NCI-H446 treated with DMSO at 0.1 percent for 48 hours (cell line): ENCODE results near the gene NMUR2.
A peak's percentile ranks its signal among the peaks of the same experiment; 100 is the strongest.

ENCODE experiments used
- DNase-seq: peaks from one replicate; lab custom pipeline; 2025; lab: John Stamatoyannopoulos, UW

Gene NMUR2, protein sequence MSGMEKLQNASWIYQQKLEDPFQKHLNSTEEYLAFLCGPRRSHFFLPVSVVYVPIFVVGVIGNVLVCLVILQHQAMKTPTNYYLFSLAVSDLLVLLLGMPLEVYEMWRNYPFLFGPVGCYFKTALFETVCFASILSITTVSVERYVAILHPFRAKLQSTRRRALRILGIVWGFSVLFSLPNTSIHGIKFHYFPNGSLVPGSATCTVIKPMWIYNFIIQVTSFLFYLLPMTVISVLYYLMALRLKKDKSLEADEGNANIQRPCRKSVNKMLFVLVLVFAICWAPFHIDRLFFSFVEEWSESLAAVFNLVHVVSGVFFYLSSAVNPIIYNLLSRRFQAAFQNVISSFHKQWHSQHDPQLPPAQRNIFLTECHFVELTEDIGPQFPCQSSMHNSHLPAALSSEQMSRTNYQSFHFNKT

DNA sequence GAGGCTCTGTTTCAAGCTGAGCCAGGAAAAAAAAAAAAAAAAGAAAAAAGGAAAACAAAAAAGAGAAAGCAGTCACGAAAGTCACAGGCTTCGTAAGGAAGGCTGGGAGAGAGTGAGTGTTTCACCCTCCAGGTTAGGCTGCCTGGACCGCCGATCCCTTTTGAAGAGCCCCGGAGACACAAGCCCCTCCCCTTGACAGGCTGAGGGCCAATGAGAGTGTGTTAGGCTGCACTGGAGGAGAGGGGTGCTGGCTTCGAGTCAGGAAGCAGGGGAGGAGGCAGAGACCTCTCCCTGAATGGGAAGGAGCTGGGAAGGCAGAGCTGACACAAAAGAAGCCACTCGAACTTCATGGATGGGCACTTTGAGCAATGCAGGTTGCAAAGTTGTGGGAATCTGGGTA lies at the start of gene NMUR2:
TSS of gene NMUR2 (minus strand) at position 135 of the 400 bp plus-strand sequence. CDS start 166 bp downstream, outside the sequence.
- no peak for DNase-seq

DNA sequence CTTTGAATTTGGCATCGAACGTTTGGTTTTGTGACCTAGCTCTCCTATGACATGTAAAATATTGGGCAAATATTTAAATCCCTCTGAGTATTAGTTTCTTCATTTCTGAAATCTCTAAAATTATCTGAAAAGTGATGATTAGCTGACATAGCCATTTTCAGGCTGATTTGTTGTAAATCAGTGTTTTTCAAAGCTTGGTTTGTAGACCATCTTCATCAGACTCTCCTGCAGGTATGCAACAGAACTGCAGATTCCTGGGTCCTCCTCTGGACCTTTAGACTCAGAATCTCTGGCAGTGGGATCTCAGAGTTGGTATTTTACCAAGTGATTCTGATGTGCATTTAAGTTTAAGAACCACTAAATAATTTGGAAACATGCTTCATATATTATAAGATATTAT lies 38.9 kb upstream of the NMUR2 start:
- DNase-seq, result no peak

DNA sequence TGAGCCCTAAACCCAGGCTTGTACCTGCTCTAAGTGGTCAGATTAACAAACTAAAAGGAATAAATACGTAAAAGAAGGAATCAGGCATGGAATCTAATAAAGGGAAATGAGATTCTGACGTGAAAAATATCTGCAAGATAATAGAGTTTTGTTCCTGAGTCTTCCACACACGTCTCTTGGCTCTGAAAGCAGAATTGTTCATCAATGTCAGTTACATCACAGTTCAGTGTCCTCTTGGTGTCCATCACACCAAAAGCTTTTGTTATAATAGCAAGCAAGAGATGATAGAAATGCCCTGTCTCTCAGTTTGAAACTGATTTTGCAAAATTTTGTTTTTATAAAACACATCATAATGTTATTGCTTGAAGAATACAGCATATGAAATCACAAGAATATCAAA lies 34.7 kb upstream of the NMUR2 start:
- DNase-seq, result no peak

DNA sequence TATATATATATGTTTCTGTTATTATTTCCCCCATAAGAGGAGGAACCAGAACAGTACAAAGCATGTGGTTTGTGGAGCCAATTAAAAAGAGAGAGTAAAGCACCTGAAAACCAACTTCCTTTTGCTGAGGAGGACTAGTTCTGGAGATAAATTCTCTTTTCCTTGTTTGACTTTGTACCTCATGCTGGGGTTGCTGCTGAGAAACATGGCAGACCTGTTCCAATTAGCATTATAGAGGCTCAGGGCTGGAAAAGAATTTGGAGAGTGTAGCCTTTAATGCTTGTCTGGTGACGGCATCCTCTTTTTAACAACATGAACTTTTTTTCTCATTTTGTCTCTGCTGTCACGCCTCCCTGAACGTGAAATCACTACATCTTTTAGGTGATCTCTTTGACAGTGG lies 32.8 kb upstream of the NMUR2 start:
- no peak for DNase-seq

DNA sequence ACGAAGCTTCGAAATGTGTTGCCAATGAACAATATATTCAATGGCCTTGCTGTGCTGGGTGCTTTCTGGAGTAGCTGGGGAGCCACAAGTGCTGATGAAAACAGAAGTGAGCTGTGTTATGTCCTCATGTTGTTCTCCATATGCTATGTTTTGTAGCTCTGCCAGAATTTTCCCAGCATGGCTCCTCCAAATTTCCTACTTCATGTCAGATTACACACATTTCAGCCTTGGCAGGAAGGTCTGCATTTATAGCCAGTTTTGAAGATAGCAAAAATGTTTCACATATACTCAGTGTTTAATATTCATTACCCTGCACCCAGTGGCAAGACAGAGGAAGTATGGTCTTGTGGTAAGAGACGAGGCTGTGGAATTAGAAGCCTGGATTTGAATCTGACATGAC lies 22.6 kb upstream of the NMUR2 start:
- peak; percentile 25 for DNase-seq

DNA sequence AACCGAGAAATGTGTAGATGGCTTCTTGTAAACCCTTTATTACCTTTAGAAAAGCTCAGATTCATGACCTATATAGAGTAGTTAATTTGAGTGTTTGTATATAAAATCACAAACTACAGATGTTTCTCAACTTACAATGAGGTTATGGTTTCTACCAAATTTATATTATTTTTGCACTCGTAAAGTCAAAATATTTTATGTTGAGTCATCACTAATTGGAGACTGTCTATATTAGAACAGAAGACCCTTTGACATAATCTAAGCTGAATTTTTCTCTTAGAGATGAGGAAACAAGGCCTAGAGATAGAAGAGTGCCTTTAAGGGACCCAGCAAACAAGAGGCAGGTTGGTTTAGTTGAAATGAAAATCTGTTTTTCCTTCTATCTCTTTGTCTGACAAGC lies 20.0 kb upstream of the NMUR2 start:
- DNase-seq, result no peak

DNA sequence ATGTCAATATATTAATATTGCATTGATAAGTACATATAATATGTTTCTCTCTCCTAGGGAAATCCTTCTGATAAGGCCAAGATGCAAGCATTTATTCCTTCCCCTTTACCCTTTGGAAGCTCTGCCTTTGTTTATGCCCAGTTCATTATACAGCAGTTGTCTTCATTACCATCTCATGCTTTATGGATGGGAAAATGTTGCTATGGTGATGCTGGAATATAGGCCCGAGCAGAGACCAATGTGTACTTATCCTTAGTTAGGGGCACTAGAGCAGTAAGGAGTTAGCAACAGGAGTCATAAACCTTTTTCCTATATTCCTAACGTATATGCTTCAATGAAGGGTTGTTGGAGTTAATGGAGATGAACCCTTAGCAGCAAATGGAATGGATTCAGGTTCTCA lies 19.4 kb upstream of the NMUR2 start:
- DNase-seq, result no peak

DNA sequence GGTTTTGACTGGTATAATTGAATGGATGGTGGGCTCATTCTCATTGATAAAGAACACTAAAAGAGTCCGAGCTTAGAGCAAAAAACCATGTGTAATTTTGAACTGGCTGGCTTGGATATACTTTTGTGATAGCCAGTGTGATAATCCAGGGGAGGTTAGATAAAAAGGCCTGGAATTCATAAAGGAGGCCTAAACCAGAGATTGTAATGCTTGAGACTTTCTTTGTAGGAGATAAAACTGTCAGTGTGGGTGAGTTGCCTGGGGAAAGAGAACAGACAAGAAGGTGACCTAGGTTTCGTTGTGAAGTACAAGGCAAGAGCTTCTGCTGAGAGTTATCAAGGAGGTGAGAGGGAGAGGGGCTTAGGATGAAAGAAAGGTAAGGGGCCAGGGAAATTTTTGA lies 17.0 kb upstream of the NMUR2 start:
- DNase-seq, result no peak

DNA sequence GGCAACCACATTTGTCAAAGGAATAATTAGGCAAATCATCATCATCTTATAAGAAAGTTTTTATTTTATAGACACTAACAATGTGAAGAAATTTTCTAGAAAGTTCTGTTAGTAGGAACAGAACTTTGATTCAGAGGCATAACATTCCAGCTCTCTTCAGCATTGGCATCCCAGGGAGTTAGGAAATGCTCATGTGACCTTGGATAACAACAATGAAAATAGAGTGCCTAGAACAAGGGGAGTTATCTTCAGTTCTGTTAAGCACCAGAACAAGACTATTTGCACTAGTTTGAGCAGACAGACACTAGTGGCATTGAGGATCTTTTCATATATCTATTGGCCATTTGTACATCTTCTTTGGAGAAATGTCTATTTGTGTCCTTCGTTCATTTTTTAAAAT lies 7.0 kb upstream of the NMUR2 start:
- DNase-seq, result no peak

DNA sequence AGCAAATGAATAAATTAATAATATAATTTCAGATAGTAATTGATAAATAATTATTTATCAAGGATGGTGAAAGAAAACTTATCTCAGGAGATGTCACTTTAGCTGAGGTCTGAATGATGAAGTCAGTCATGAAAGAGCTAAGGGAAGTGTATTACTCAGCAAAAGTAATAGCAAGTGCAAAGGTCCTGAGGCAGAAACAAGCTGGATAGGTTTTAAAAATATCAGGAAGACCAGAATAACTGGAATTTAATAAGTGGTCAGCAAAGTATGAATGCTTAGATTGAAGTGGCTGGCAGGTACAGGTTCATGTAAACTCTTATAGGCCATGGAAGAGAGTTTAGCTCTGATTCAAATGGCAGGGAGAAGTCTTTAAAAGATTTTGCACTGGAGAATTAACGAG lies 1.0 kb upstream of the NMUR2 start:
- DNase-seq, result no peak

DNA sequence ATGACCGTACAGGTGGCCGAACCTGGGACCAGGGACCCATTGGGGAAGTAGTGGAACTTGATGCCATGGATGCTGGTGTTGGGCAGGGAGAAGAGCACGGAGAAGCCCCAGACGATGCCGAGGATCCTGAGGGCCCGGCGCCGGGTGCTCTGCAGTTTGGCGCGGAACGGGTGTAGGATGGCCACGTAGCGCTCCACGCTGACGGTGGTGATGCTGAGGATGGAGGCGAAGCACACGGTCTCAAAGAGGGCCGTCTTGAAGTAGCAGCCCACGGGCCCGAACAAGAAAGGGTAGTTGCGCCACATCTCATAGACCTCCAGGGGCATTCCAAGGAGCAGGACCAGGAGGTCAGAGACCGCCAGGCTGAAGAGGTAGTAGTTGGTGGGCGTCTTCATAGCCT lies 585 bp downstream of the NMUR2 start:
- no peak for DNase-seq

DNA sequence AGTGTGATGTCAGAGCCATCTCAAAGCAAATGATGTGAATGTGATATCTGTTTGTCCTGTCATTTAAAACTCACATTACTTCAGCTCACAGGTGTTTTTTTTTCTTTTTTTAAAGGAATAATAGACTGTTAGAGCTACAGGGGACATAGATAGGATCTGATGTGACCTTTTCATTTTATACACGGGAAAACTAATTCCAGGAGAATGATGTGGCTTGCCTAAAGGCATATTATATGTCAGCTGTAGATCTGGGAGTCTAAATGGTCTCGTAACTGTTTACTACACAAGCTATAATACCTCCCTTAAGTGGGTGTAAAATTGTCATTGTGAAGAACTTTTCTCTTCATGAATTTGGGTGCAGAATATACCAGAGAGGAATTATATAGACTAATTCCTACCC lies 2.0 kb downstream of the NMUR2 start:
- DNase-seq, result no peak

DNA sequence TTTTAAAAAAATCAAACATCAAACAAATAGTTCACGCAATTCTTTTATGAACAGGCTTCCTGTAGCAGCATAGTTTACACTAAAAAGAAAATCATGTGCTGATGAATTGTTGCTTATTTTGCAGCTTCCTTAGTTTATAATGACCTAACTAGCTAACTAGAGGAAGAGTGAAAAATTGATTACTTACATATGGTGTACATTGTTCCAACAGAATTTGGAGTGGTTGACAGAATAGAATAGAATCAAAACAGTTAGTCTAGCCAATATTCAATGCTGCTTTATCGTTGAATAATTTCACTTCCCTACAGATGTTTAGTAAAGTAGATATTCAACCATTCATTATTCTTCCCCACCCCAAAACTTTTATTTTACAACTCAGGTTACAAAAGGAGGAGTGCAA lies 4.2 kb downstream of the NMUR2 start:
- DNase-seq, result no peak

DNA sequence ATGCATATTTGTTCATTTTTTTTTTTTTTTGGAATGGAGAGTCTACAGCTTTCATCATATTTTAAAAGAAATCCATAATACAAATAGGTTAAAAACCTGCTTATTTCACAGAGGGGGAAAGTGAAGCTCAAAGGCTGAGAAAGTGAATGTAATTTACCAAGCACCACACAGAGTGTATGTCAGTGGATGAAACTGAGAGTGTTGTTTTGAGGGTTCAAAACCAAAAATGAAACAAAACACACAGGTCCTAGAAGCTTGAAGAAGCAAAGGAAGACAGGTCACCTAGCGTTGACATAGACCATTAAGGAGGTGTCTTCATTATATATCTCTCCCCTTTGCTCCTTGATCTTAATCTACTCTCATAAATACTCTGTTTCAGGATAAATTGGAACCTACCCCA lies 7.5 kb downstream of the NMUR2 start:
- DNase-seq, result no peak

DNA sequence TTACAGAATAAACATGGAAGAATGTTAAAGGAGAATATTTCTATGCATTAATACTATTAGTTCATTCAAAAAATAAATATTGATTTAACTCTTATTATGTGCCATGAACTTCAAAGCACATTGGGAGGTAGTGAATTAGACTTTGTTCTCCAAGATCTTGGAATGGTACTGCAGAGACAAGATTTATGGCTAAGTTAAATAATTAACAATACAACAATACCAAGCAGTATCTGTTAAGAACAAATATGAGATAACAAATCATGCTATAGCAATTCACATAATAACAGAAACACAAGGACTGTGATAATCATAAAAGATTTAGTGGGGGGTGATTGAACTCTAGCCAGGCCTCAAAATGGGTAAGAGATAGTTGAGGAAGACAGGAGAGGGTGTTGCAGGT lies 11.6 kb downstream of the NMUR2 start:
- DNase-seq, result no peak

DNA sequence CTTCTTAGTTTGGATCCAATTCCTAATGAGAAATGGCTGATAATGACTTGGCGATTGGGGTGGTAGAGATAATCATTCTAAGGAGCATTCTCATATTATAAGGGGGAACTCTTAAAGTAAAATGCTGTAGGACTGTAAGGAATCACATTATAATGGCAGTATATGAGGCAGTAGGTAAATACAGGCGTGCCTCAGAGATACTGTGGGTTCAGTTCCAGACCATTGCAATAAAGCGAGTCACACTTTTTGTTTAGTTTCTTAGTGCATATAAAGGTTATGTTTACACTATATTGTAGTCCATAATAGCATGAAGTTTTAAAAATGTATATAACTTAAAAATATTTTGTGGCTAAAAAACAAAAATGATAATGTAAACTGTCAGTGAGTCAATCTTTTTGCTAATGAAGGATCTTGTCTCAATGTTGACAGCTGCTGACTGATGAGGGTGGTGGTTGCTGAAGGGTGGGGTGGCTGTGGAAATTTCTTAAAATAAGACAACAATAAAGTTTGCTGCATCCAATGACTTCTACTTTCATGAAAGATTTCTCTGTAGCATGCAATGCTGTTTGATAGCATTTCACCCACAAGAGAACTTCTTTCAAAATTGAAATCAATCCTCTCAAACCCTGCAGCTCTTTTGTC lies 15.8 kb downstream of the NMUR2 start:
- DNase-seq, result no peak

DNA sequence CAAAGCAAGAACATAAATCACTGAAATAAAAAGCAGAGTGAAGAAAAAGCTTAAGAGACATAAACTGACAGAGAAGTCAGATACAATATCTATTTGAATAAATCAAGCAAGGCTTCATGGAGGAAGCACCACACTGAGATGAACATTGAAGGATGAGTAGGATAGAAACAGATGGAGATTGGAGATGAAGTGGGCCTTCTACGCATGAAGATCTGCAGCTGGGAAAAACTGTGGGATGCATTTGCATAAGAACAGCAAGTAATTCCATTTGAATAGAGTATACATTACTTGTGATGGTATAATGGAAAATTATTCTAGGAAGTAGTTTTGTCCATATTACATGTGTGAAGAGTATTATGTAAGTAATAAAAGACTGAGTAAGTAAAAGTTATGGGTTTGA lies 16.5 kb downstream of the NMUR2 start:
- DNase-seq, result no peak

DNA sequence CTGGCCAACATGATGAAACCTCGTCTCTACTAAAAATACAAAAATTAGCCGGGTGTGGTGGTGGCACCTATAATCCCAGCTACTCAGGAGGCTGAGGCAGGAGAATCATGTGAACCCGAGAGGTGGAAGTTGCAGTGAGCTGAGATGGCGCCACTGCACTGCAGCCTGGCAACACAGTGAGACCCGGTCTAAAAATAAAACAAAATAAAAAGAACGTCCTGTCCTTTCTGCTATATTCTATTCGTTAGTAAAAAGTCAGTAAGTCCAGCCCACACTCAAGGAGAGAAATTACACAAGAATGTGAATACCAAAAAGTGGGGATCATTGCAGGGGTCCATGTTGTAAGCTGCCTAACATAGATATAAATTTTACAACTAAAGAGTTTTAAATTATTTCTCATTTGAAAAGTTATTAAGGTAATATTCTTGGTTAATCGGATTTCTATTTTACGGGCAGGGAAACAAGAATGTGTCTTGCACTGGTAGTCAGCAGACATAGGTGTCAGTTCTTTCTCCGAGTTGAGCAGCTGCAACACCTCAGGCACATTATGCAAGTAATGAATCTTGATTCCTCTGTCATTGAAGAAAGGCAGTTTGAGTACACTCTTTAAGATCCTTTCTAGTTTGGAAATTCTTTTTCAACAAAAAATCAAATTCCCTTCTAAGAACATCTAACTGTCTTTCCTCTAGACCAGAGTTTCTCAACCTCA lies 24.5 kb downstream of the NMUR2 start:
- DNase-seq, result no peak

DNA sequence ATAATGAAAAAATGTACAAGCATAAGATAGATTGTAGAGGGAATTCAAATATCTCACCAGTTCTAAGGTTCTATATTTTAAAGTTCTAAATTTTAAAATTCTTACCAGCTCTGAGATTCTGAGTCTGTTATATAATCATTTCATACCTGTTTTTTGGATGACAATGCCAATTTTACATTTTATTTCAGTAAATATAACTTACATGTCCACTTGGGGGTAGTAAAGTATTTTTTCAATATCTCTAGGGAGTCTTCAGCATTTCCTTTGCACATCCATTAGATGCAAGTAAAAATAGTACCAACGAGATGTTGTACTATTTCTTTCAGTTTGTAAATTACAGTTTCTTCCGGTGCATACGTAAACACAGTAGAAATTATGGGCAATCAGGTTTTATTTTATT lies 25.7 kb downstream of the NMUR2 start:
- no peak for DNase-seq

DNA sequence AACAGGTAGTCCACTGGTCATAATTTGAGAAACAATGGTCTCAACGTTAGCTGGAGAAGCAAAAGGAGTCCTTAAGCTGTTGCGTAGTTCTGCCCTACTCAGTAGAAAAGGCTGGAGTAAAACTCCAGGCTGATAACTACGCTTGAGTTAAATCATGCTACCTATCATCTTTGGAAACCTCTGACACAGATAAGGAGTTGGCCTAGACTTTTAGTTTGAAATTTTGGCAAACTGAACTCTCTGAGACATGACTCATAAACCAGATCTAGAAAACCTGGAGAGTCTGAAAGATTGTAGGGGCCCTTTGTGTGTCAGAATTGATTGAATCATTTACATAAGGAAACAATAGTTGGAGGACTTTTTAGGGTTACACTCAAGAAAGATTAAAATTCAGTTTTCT lies 26.3 kb downstream of the NMUR2 start:
- DNase-seq, result no peak

DNA sequence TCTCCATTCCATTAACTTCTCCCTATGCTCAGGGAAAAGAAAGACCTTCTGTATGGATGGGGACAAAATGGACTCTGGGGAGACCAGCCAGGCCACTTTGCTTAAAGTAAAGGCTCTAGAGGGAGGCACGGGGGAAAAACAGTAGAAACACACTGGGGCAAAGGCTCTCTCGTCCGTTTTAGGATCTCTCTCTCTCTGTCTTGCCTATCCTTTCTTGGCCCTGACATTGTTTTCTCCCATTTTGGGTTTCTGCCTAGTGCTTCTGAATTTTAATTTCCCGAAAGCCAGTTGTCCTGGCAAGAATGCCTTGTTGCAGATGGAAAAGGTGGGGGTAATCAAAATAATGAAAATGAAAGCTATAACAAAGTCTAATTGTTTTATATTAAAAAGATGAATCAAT lies 28.2 kb downstream of the NMUR2 start:
- DNase-seq, result no peak

DNA sequence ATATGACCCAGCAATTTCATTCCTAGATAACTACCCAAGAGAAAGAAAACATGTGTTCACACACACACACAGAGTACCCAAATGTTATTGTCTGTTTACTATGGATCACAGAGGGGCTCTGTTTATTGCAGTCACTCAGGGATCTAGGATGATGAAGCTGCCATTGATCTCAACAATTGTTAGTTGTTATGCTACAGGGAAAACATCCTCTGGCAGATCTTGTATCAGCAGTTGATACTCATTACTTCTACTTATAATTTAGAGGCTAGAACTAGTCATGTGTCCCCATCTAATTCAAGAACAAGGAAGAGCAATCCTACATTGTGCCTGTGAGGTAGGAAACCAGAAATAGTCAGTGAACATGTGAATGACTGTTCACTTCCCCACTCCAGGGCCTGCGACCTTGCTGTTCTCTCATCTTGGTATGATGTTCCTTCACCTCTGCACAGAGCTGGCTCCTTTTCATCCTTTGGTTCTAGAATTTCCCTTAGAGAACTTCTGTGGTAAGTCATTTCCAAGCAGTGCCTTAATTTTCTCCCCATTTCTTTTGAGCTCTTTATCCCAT lies 30.3 kb downstream of the NMUR2 start:
- no peak for DNase-seq

DNA sequence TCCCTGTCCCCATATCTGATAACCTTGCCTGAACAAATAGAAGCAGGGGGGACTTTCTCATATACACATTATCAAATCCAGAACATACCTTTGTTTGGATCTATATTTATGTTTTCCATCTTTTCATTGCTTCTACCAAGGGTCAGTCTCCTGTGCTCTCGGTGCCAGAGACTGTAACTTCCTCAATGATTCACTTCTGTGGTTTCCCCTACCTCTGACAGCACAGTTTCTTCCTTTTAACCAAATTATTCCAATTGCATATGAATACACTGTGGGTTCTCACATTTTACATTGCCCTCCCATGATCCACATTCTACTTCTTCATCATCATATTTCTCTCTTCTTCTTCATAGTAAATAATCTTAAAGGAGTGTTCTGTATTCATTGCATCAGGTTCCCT lies 32.2 kb downstream of the NMUR2 start:
- no peak for DNase-seq
